Kasumi-1 (cell line): ENCODE measurements around the gene FUT1.
"Not testable (repeated sequence)": the region's sequence is repeated elsewhere in the genome, so short reads cannot be mapped to it uniquely, and the experiment has no call there.

ENCODE experiments used
- DNase-seq, 2 experiments: peaks; one replicate each; lab custom pipeline; 2025; lab: John Stamatoyannopoulos, UW

FUT1 gene

DNA sequence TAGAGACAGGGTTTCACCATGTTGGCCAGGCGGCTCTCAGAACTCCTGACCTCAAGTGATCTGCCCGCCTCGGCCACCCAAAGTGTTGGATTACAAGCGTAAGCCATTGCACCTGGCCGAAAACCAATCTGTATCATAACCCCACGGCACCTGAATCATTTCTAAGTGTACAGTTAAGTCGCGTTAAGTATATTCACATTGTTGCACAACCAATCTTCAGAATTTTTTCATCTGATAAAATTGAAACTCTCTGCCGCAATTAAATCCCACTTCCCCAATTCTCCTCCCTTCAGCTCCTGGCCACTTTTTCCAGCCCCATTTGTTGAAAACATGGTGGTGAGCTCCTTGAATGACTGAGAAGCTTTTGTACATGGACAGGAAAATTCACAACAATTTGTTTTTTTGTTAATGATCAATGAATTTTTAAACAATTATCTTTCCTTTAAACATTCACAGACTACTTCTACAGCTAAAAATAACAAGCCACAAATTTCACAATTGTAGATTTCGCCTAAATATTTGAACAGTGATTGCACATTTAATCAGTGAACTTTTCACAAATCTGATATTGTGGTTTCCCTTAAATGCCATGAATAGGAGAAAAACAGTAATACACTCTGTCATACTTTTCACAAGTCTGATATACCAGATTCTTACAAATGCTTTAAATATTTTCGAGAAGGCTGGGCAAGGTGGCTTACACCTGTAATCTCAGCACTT, 16.7 kb upstream of the FUT1 start:
- DNase-seq, result no peak

GRCh38 chr19:48768171-48768753, 15.8 kb upstream of the FUT1 start:
- DNase-seq, result not testable (repeated sequence)

GRCh38 chr19:48765816-48766215, 13.4 kb upstream of the FUT1 start:
- not testable (repeated sequence) for DNase-seq

- no peak for DNase-seq
Observed at GRCh38 chr19:48760504-48761205, 8.2 kb upstream of the FUT1 start.

DNA sequence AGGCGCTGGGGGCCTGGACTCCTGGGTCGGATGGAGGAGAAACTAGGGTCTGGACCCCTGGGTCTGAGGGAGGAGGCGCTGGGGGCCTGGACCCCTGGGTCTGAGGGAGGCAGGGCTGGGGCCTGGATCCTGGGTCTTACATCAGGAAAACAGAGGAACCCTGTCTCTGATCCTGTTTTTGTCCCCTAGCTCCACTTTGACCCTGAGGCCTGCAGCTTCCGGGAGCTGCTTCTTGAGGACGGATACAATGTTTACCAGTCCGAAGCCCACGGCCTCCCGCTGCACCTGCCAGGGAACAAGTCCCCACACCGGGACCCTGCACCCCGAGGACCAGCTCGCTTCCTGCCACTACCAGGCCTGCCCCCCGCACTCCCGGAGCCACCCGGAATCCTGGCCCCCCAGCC, 5.3 kb upstream of the FUT1 start:
- no peak for DNase-seq

- no peak for DNase-seq
Observed at GRCh38 chr19:48757089-48757675, 4.7 kb upstream of the FUT1 start.

DNA sequence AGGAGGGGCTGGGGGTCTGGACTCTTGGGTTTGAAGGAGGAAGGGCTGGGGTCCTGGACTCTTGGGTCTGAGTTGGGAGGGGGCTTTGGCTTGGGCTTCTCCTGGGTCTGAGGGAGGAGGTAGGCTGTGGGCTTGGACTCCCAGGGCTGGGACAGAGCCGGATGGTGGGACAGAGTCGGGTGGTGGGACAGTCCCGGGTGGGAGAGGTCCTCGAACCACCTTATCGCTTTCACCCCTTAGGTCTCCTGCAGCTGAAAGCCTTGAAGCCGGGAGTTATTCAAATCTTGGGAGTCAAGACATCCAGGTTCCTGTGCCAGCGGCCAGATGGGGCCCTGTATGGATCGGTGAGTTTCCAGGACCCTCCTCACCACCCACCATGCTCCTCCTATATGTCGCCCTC, 4.2 kb upstream of the FUT1 start:
- DNase-seq, result no peak

DNA sequence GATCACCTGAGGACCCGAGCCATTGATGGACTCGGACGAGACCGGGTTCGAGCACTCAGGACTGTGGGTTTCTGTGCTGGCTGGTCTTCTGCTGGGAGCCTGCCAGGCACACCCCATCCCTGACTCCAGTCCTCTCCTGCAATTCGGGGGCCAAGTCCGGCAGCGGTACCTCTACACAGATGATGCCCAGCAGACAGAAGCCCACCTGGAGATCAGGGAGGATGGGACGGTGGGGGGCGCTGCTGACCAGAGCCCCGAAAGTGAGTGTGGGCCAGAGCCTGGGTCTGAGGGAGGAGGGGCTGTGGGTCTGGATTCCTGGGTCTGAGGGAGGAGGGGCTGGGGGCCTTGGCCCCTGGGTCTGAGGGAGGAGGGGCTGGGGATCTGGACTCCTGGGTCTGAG, 3.8 kb upstream of the FUT1 start:
- DNase-seq, result no peak

DNA sequence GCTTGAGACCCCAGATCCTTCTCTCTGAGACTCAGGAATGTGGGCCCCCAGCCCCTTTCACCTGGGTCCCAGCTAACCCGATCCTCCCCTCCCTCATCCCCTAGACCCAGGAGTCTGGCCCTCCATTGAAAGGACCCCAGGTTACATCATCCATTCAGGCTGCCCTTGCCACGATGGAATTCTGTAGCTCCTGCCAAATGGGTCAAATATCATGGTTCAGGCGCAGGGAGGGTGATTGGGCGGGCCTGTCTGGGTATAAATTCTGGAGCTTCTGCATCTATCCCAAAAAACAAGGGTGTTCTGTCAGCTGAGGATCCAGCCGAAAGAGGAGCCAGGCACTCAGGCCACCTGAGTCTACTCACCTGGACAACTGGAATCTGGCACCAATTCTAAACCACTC, 3.3 kb upstream of the FUT1 start:
- DNase-seq, result no peak

- no peak for DNase-seq
Observed at GRCh38 chr19:48755084-48755641, 2.7 kb upstream of the FUT1 start, which contains the start of gene FGF21. FGF21 (plus strand) TSS chr19:48755524; CDS start chr19:48756237, 713 bp downstream.

DNA sequence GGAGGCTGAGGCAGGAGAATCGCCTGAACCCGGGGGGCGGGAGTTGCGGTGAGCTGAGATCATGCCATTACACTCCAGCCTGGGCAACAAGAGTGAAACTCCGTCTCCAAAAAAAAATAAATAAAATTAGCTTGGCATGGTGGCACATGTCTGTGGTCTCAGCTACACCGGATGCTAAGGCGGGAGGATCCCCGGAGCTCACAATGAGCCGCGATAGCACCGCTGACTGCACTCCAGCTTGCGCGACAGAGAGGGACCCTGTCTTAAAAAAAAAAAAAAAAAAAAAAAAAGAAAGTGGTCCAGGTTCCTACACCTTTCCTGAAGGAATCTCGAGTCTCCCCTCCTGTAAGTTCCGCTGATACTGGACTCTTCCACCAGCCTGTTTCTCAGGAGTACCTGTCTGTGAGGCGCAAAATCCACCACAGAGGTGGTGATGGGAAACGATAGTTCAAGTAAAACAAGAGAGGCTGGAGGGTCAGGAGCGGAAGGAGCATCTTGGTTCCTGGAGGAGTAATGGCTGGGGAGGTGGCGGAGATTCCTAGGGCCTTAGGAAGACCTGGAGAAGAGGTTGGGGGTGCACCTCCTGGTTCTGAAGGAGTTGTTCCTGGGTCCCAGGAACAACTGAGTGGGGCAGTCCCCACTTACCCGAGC, 471 bp downstream of the FUT1 start:
- DNase-seq, result no peak

- DNase-seq, result peak; percentile 21 to 36
Observed at GRCh38 chr19:48750771-48751504, 1.5 kb downstream of the FUT1 start.

DNA sequence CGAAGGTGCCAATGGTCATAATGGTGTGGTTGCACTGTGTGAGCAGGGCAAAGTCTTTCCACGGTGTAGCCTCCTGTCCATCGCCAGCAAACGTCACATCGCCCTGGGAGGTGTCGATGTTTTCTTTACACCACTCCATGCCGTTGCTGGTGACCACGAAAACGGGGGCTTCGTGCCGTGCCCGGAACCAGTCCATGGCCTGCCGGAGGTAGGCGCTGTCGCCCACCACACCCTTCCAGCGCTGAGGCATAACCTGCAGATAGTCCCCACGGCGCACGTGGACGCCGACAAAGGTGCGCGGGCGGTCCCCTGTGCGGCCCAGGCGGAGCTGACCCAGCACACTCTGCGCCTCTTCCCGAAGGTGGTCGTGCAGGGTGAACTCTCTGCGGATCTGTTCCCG, 2.1 kb downstream of the FUT1 start:
- DNase-seq, result no peak

- DNase-seq, result no peak
Observed at GRCh38 chr19:48749571-48750198, 2.8 kb downstream of the FUT1 start.

GRCh38 chr19:48746738-48747575, 5.5 kb downstream of the FUT1 start, which contains the start of gene IZUMO1:
IZUMO1 (minus strand) TSS chr19:48746909; CDS start chr19:48745859, 1,050 bp downstream.
- no peak for DNase-seq

GRCh38 chr19:48746110-48746509, 6.3 kb downstream of the FUT1 start:
- no peak for DNase-seq

DNA sequence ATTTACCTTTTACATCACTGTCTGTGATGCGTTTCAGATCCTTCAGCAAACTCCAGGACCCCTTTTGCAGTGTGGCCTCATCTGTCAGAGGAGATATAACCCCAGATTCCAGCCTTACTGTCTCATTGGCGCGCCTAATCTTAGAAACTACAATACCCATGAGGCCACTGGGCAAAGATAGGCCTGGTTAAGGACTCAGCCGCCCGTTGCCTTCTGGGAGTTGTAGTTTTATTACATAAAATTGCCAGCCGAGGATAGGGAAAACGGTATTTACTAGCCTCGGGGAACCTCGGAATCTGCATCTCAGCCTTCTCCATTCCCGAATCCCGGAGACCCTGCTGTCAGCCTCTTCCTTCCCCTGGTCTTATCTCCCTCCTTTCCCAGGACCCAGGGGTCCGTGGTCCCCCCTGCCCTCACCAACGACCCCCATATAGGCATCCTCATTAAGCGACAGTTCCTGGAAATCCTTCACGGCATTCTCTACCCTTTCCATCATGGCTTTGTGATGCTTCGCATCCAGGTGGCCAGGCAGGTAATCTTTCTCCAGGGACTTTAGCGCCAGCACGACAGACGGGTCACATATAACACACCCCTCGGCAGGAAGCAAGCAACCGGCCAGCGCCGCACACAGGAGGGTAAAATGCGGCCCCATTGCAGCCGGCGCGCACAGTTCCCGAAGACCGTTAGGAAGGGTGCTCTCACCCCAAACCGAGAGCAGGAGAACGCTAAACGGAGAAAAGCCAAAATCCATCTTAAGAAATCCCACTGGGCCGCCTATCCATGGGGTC, 7.0 kb downstream of the FUT1 start:
- peak; percentile 68 to 87 for DNase-seq

- DNase-seq, result no peak
Observed at GRCh38 chr19:48742096-48742495, 10.3 kb downstream of the FUT1 start.
